Choroid plexus epithelial cell (primary cell): ENCODE data around the gene ELL.

ENCODE experiments used
- DNase-seq: peaks from one replicate; pipeline ENCODE4 v3.0.0-alpha.2; 2010; ENCODE audit warnings: low read depth
- H3K4me3 ChIP-seq: 2 replicates; pipeline ENCODE4 v1.5.1; 2011; ENCODE audit warnings: low read depth, mild to moderate bottlenecking, control low read depth, low read length, moderate library complexity
- TF ChIP-seq, protein P1 (sequence below): conservative IDR thresholded peaks from 2 replicates; pipeline ENCODE4 v1.5.1; 2011; ENCODE audit warnings: low read depth, mild to moderate bottlenecking, control low read depth, inconsistent platforms, low read length, moderate library complexity

ELL gene

GRCh38 chr19:18420930-18421329, 100.9 kb downstream of the ELL start:
- DNase-seq = no peak
- TF ChIP-seq, protein P1, sequence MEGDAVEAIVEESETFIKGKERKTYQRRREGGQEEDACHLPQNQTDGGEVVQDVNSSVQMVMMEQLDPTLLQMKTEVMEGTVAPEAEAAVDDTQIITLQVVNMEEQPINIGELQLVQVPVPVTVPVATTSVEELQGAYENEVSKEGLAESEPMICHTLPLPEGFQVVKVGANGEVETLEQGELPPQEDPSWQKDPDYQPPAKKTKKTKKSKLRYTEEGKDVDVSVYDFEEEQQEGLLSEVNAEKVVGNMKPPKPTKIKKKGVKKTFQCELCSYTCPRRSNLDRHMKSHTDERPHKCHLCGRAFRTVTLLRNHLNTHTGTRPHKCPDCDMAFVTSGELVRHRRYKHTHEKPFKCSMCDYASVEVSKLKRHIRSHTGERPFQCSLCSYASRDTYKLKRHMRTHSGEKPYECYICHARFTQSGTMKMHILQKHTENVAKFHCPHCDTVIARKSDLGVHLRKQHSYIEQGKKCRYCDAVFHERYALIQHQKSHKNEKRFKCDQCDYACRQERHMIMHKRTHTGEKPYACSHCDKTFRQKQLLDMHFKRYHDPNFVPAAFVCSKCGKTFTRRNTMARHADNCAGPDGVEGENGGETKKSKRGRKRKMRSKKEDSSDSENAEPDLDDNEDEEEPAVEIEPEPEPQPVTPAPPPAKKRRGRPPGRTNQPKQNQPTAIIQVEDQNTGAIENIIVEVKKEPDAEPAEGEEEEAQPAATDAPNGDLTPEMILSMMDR = no peak
- H3K4me3 ChIP-seq = peak overlapping the region; percentile 74

- H3K4me3 ChIP-seq = peak overlapping the region; percentile 74
- no peak for DNase-seq
- TF ChIP-seq, protein P1 = no peak
Measured at GRCh38 chr19:18419699-18420460, 102.0 kb downstream of the ELL start.

DNA sequence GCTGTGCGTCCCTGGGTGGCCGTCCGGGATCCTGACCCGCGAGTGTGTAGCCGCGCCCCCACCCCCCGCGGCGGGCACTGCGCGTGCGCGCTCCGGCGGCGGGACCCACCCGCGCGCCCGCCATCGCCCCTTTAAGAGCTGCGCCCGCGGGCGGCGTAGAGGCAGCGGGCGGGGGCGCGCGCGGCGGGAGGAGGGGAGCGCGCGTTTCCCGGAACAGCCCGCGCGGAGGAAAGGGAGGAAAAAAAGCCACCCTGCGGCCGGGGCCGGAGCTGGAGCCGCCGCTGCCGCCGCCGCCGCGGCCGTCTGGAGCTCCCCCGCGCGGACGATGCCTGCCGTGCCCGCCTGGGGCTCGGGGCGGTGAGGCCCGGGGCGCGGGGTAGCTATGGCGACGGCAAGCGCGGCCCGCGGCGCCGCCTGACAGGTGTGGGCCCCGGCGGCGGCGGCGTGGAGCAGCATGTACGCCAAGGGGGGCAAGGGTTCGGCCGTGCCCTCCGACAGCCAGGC, 102.6 kb downstream of the ELL start, which contains the start of gene SSBP4:
TSS of gene SSBP4 (plus strand) at position 204 of the 504 bp plus-strand sequence. CDS start at position 455, 251 bp downstream.
- H3K4me3 ChIP-seq = peak within 1 kb of the TSS; percentile 74
- DNase-seq = peak; percentile 82
- TF ChIP-seq, protein P1 = no peak

DNA sequence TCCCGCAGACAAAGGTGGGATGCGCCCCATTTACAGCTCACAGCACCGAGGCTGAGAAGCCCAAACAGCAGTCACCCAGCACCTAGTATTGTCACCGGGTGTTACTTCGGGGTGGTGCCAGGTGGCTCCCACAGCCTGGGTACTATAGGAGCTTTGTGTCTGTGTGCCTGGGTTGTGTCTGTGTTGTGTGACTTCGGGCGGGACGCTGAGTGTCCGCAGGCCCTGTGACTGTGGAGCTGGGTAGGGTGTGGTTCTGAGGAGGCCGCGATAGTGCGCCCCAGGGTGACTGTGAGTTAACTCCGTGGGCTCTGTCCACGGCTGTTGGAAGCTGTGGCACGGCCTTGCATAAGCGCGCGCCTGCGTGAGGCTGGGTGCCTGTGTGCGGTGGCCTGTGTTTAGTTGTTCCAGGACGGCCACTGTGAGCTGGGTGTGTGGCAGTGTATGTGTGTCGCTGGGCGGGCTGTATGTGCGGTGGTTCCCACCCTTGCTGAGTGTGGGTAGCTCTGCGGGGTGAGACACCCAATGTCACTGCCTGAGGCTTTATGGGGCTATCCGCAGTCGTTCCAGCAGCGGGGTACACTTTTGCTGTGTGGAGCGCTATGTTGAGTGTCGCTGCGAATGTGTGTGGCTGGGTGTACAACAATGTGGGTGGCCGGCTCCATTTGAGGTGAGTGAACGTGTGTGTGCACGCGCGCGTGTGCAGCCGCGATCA, 103.2 kb downstream of the ELL start:
- TF ChIP-seq, protein P1 = no peak
- no peak for DNase-seq
- H3K4me3 ChIP-seq = peak overlapping the region; percentile 38

DNA sequence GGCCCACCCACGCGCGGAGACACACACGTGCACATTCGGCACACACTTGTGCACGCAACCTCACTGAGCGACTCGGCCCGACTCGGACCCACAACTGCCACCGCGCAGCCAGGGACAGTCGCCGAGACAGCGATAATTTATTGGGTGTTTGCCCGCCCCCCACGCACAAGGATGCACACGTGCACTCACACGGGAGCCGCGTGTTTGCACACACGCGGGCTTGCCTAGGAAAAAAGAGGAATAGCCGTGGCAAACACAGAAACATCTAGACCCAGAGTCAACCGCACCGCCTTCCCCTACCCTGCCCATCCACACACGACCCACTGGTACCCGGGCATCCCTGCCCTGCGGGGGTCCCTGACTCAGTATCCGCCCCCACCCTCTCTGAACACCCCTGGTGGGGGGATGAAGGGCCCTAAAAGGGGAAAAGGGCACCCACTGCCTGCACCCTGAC, 103.8 kb downstream of the ELL start:
- peak overlapping the region; percentile 47 for H3K4me3 ChIP-seq
- TF ChIP-seq, protein P1 = no peak
- DNase-seq = no peak

DNA sequence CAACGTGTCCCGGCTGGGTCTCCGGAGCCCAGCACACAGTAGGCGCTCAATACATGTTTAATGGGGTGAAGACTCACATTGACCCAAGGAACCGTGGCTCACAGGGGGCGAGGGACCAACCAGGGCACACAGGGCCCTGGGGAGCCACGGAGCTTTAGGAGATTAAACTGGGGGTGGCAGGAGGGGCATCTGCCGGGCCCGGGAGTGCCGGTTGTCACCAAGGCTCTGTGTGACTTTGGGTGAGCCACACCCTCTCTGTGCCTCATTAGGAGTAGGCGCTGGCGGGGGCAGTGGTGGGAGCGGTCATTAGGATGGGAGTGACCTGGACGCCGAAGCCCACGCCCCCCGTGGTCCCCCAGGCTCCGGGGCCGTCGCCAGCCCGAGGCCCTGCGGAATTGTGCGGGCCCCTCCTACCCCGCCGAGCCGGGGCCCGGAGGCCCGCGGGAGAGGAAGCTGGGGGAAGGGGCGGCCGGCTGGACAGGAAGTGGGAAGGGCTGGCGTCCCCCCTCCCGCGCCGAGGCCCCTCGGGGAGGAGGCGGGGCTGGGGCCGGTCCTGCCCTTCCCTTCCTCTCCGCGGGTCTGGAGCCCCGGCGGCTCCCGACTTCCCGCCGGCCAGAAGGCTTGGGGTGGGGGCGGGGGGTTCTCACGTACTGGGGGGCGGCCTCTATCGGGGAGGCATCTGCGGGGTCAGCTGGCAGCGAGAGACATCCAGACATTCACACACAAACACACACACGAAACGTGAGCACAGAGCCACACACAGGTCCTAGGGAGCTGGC, 104.4 kb downstream of the ELL start:
- TF ChIP-seq, protein P1 = no peak
- DNase-seq = peak; percentile 88
- H3K4me3 ChIP-seq = peak overlapping the region; percentile 47
